GM19025 (cell line): Measurements from ENCODE around the gene DCAF8.
A peak's percentile ranks its signal among the peaks of the same experiment; 100 is the strongest.

Experiments
- ATAC-seq: cut with Tn5 transposase; IDR thresholded peaks from one replicate; pipeline ENCODE4 v1.9.1; 2021; ENCODE audit warnings: mild to moderate bottlenecking, low read depth, moderate library complexity; ENCODE audit not compliant: unreplicated experiment

Gene DCAF8

DNA sequence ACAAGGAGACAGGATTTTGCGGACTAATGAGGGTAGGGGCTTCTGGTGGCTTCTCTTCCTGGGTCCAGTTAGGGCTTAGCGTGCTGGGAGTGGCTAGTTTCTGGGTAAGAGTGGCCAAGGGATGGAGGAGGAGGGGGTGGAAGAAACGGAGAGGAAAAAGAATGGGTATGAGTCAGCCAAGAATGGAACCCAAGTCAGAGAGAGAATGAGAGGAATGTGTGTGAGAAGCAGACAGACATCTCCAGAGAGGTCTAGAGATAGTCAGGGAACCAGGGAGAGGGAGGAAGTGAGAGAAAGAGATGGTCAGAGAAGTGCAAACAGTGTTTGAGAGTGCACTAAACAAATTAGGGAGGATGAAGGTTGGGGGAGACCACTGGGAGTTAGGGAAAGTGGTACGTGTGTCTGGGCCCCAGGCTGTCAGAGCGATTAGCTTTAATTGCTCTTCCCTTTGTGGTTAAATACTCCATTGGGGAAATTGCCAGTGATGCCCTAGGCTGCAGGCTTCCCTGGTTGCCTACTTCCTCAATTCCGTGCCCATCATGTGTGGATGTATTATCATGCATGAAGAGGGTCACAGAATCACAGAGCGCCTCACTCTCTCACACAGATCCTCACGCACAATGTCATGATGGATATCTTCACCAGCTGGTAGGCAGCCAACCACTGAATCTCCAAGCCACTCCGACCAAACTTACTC, 55.8 kb downstream of the DCAF8 start:
- no peak for ATAC-seq

DNA sequence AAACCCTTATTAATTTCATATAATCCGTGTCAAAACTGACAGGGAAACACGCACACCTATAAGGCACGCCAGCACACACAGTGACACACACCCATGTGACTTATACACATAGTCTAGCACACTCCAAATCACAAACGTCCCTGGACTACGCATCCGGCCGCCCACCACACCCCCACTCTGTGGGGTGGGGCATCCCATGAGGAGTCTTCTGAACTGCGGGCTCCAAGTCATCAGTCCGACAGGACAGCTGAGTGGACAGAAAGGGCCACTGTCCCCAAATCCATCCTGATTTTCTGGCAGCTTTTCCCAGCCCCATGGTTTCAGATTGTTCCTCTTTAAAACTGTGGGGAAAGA, 56.3 kb downstream of the DCAF8 start:
- no peak for ATAC-seq

DNA sequence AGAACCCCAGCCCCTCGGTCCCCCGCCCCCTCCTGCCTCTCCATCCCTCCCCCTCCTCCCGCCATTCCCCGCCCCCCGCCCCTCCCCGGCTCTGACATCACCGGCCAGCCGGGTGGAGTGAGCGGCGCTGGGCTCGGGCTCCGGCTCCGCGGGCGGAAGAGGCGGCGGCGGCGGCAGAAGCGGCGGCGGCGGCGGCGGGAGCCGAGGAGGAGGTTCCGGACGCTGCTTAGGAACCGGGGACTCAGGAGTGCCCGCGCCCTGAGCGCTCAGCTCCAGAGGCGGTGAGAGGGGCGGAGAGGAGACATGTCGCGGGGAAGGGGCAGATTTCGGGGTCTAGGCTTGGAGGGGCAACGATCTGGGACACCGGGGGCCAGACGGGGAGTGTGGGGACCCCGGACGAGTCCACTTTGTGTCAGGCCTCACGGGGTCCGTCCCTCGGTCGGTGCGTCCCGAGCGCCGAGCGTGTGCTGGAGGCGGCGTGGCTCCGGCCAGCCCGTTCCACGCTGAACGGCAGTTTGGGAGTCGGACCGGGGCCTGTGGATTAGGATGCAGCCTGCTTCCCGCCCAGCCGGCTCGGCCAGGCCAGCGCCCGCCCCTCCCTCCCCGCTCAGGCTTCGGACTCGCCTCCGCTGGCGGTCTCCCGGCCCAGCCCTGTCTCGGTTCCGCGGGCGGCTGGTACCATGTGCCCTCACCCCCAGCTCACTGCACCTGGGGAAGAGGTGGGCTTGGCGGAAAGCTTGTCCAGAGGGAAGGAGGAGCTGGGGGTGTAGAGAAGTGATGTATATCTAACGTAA, 56.9 kb downstream of the DCAF8 start, which contains the start of gene PEA15:
Gene PEA15 (plus strand): TSS at position 143 of the 794 bp plus-strand sequence. CDS start 6,161 bp downstream, outside the sequence.
- ATAC-seq = no peak

DNA sequence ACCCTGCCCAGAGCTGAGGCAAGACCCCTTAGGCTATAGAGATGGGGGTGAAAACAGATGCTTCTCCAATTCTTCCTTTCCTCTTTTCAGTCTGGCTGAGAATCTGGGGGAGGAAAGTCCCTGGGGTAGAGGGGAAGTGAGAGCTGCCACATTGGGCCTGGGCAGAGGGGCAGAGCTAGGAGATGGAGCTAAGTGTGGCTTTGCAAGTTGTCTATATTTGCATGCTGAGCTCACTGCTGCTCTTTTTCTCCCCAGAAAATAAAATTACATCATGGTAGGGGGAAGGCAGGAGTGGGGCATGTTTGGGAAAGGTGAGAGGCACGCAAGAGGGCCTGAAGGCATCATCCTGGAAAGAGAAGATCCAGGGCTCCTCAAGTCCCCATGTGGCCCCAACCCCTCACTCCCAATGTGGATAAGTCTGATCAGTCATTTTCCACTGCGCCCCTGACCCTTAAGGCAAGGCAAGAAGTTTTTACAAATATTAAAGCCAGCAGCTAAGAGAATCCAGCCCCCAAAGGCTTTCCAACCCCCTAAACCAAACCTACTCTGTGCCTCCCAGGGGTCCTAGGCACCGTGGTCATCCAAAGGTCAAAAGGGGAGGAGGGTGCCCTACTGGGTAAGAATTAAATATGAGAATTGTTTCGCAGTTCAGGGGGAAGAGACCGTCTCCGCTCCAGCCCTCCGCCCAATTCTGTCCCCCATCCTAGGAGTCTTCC, 57.7 kb downstream of the DCAF8 start:
- ATAC-seq = peak; percentile 54

DNA sequence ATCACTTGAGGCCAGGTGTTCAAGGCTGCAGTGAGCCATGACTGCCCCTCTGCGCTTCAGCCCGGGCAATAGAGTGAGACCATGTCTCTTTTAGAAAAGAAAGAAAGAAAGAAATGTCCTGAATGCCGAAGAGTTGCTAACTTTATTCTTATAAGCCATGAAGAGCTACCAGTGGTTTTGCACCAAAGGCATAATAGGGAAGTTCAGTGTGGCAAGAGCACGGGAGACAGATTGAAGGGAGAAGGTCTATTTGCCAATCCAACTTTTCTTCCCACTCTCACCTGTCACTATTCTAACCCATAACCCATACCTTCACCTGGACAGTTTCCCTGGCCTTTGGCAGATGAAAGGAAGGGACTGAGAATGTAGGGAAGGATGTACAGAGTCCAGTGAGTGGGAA, 61.6 kb downstream of the DCAF8 start:
- no peak for ATAC-seq

DNA sequence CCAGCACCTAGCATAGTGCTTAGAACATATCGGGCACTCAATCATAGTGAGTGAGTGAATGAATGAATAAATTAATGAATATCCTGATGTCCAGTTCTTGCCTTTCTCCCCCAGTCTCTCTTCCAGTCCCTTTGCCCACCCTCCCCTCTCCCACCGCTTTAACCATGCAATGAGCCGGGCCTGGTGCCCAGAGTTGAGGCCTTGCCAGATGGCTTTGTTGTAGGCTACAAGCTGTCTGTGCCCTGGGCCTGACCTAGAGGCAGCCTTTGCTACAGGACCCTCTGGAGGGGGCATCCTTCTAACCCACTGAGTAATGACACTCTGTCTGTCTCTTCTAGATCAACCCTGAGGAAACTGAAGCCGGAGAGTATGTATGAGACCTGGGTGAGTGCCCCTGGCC, 65.1 kb downstream of the DCAF8 start:
- ATAC-seq = no peak

DNA sequence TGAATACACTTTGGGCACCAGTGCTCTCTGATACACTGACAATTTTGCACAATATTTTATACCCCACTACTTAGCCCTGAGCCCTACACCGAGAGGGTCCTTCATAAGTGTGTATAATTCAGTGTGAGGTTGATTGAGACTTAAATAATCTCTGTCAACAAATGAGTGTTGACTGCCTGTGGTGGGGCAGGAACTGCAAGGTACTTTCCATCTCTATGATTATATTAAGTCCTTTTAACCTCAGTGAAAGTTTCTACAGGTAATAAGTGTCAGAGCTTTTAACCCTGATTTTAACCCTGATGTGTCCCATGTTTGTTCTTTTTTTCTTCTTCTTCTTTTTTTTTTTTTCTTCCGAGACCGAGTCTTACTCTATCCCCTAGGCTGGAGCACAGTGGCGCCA, 66.2 kb downstream of the DCAF8 start:
- no peak for ATAC-seq

DNA sequence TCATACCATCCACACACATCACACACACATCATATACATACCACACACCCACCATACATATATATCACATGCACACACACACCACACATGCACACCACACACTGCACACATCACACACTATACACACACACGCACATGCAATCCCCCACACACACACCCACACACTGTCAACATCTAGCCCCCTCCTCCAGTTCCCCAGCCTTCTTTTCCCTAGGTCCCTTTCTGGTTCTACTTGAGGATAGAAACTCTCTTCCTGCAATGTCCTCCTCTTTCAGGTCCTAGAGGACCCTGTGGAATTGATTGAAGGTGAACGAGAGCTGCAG, 67.7 kb downstream of the DCAF8 start:
- ATAC-seq = no peak

DNA sequence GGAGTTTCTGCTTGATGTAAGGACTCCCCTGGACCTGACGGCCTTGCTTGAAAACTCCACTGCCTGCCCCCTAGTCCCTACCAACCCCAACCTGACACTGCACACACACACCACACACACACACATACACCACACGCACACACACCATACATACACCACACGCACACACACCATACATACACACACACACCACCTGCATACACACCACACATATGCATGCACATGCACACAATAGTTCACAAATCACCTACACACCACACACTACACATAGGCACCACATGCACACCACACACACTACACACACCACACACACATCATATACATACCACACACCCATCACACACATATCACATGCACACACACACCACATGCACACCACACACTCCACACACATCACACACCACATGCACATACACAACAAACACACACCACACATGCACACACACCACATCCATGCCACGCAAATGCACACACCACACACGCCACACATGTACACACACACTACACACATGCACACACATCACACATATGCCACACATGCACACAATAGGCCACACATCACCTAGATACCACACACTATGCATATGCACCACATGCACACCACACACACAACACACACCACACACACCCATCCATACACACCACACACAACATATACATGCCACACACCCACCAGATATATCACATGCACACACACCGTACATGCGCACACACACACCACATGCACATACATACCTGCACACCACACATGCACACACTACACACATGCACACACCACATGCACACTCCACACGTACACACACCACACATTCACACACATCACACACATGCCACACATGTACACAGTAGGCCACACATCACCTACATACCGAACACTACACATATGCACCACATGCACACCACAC, 68.3 kb downstream of the DCAF8 start:
- no peak for ATAC-seq

DNA sequence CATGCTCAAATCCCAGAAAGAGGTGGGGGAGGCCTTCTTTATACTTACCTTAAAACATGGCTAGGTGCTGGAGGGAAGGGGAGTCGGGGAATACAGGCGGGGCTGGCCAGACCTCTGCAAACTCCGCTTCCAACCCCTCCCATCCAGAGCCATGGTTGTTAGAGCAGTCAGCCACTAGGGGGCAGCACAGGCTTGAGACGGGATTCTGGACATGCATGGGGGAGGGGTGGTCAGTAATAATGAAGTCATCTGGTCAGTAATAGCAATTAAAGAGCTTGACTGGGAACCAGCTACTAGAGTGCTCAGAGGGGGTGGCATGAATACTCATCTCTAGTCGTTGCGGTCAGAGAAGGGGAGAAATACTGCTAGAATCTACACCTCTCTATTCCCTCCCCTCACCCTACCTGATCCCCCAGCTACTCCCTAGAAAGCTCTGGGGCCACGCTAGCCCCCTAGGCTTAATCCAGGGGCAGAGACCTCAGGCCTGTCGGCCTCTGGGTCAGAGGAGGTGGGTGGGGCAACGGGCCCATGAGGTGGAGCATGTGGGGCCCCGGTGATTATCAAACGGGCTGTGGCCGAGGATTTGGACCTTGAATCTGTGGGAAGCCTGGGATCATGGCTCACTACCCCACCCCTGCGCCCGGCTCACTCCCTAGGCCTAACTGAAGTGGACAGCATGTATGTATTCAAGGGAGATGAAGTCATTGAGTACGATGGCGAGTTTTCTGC, 69.1 kb downstream of the DCAF8 start:
- ATAC-seq = no peak

DNA sequence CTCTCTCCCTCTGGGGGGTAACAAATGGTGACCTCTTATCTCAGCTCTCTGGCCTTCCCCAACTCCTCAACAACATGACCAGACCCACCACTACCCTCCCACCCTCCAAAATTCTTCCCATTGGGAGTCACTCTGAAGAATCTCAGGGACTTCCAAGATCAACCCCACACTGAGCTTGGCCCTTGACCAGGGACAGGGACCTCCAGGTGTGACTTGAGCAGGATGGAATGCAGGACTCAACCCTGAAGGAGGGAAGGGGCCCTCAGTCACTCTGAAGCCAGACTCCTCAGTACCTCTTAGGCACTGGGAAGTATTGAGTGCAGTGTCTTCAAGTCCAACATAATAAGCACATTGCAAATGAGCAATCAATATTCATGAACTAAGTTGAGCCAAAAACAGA, 70.1 kb downstream of the DCAF8 start:
- ATAC-seq = no peak

DNA sequence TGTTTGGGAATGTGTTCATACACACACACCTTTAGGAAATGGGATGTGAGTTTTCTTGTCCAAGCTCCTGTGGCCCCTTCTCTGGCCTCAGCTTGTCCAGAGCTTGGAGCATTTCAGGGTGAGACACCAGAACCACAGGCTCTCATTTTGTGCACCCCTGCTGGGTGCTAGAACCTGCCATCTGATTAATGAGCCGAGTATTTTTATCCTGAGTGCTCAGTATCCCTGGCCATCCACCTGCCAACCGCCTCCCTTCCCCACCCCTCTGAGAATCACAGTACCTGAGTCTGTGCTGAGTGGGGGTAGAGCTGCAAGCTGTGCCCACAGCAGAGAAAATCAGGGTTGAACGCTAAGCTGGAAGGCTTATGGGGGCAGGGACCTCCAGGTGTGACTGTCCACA, 70.6 kb downstream of the DCAF8 start:
- ATAC-seq = no peak

DNA sequence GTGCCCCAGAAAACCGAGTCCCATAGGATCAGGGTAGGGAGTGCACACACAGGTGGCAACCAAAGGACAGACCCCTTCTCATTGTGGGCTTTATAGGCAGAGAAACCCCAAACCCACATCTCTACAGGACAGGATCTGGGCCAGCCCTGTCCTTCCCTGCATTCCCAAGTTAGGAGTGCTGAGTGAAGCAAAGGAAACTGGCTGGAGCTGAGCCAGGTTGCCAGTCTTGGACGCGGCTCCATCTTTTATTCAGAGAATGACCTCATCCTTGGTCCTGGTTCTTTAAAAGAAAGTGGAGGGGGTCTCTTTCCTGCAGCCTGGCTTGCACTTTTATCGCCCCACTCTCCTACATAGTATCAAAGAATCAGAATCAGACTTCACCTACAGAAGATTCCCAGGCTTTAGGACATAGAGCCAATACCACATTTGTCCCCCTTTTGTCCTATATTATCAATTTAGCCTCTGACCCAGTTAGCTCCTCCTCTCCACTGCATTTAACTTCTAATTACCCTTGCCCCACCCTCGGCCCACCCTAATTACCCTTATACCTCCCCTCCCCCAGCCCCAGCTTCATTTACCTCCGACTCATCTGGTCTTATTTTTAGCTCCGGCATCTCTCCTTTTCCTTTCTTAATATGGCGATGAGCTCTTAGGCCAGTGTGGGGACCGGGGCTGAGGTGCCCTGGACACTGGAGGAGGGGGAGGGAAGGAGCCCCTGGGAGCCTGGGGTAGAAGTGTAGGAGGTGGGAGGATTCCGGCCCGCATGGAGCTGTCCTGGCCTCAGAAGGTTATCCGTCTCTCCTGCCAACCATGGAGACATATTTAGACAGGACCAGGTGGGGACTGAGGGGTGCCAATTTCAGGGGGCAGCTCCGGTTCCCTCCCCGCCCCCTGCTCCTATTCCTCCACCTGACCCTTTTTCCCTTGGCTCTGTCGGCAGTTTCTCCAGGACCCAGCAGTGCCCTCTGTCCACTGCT, 72.4 kb downstream of the DCAF8 start, which contains the start of gene CASQ1:
Gene CASQ1 (plus strand): TSS at position 927 of the 977 bp plus-strand sequence. CDS start 177 bp downstream, outside the sequence.
- ATAC-seq = no peak

DNA sequence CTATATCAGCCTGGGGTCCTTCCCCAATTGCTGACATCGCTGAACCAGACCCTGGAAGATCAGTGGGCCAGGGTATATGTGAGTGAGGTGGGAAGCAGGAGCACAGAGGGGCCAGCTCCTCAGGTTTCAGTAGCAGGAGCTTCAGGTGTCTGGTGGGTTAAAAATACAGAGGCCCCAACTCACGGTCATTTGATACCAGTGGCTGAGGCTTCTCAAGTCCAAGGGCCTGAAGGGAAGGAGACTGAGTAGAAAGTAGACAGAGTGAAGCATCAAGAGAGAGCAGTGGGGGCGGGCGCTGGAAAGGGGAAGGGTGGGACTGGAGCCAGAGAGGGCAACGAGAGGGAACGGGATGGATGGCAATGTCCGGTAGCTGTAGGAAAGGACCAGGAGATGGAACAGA, 74.0 kb downstream of the DCAF8 start:
- ATAC-seq = no peak

DNA sequence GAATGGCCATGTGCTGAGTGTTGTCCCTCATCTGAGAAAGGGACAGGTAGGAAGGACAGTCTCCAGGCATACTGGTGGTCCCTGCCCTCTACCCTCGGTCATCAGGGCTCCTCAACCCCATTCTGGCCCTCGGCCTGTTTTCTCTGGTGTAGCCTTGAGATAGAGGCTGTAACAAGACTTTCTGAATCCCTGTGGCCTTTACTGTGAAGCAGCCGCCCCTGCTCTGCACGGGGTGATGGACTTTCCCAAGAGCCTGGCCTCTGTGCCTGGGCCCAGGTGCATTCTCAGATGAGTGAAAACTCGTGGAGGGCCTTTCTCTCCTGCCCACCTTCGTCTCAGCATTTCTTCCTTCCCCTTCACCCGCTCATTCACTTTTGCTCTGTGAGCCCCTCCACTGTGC, 74.9 kb downstream of the DCAF8 start:
- no peak for ATAC-seq

DNA sequence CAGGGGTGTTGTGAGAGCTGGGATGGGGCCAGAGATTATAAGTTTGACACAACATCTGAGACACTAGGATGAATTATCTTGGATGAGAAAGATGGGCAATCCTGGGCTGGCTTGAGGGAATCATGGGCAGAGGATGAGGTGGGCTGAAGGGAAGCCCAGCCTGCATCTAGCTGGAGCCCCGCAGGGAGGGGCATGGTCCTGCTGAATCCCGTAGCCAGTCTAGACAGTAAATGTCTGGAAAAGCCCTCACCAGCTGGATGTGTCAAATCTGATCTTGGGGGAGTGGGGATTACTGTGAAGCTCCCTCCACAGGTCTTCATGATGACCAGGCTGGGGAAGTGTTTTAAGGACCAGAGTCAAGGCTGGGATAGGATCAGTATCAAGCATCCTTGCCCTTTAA, 75.6 kb downstream of the DCAF8 start:
- ATAC-seq = no peak

DNA sequence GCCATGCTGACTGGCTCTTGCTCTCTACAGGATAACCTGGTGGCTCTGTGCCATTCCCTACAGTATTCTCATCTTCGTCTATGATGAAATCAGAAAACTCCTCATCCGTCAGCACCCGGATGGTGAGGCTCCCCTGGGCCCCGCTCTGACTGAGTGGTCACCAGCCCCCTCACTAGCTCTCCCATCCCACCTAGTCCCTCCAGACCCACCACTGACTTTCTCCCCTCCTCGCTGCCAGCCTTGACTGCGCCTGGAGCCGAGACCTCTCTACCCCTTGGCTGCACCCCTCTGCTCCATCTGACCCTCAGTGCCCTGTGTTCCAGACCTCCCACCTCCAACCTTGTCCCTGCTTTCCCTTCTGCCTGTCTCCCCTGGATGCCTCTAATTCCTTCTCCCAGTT, 76.1 kb downstream of the DCAF8 start:
- ATAC-seq = no peak

DNA sequence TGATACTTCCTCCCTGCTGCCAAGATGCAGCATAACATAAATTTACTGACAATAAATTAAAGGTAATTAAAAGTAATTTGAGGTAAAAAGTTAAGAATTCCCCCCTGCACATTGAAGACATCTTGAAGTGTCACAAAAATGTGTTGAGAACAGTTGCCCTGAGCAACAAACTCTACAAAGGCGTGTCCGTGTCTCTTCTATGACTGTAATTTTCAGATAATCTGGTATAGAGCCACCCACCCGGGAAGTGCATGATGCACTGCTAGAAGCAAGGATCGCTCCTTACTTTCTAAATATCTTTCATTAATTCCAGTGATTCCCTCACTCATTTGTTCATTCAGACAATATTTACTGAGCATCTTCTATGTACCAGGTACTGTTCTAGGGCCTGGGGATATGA, 83.0 kb downstream of the DCAF8 start:
- no peak for ATAC-seq

DNA sequence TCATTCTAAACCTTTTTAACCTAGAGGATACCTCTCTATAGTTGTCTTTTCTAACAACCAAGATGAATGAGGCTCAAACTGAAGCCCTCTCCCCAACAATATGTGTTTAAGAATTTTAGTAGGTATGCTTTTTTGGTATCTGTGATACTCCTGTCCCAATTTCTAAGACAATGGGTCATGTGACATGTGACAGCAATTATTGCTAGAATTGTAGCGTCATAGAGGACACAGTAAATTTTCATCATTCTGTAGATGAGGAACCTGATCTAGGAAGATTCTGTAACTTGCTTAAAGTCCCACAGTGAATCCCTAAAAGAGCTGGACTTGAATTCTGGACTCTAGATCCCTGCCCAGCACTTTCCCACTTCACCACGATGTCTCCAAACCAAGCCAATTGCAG, 83.6 kb downstream of the DCAF8 start:
- ATAC-seq = no peak
